Measurements from ENCODE around the gene PATZ1.
"Not testable (repeated sequence)": the region's sequence is repeated elsewhere in the genome, so short reads cannot be mapped to it uniquely, and the experiment has no call there.

Gene PATZ1

GRCh38 chr22:31350410-31350863, 4.3 kb upstream of the PATZ1 start:
- DNase-seq: no peak

GRCh38 chr22:31349960-31350359, 3.8 kb upstream of the PATZ1 start:
- no peak overlapping the region for H3K27ac ChIP-seq (ENCODE audit: low read length)
- H3K36me3 ChIP-seq (ENCODE audit: insufficient read depth, low read length): peaks cover 8% of the 10 kb centered on the region
- H3K79me2 ChIP-seq (ENCODE audit: insufficient read depth, low read length): peaks cover 25% of the 10 kb centered on the region
- no peak overlapping the region for H3K4me2 ChIP-seq (ENCODE audit: insufficient read depth, low read length)
- H3K9ac ChIP-seq (ENCODE audit: low read depth, low read length): no peak overlapping the region
- TF ChIP-seq EZH2 (IDR thresholded peaks at IDR 0.05; ENCODE audit: borderline replicate concordance, low read depth, low read length, severe bottlenecking): no peak
- TF ChIP-seq, protein P1, sequence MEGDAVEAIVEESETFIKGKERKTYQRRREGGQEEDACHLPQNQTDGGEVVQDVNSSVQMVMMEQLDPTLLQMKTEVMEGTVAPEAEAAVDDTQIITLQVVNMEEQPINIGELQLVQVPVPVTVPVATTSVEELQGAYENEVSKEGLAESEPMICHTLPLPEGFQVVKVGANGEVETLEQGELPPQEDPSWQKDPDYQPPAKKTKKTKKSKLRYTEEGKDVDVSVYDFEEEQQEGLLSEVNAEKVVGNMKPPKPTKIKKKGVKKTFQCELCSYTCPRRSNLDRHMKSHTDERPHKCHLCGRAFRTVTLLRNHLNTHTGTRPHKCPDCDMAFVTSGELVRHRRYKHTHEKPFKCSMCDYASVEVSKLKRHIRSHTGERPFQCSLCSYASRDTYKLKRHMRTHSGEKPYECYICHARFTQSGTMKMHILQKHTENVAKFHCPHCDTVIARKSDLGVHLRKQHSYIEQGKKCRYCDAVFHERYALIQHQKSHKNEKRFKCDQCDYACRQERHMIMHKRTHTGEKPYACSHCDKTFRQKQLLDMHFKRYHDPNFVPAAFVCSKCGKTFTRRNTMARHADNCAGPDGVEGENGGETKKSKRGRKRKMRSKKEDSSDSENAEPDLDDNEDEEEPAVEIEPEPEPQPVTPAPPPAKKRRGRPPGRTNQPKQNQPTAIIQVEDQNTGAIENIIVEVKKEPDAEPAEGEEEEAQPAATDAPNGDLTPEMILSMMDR (IDR thresholded peaks at IDR 0.05; ENCODE audit: borderline replicate concordance, extremely low read depth, low read length, poor library complexity, severe bottlenecking): no peak
- no peak overlapping the region for H2AFZ ChIP-seq (ENCODE audit: low read depth, low read length)
- ATAC-seq (ENCODE audit: insufficient read depth, low read depth) (no peak), DNase-seq (no peak)
- H4K20me1 ChIP-seq (ENCODE audit: insufficient read depth, low read length): peaks cover 8% of the 10 kb centered on the region
- H3K4me1 ChIP-seq (ENCODE audit: insufficient read depth, low read length): peaks cover 16% of the 10 kb centered on the region
- H3K9me3 ChIP-seq (ENCODE audit: insufficient read depth, low read length, severe bottlenecking): no peaks in the 10 kb centered on the region
- H3K27me3 ChIP-seq (ENCODE audit: insufficient read depth, low read length, poor library complexity): no peaks in the 10 kb centered on the region
- no peak overlapping the region for H3K4me3 ChIP-seq (ENCODE audit: low read depth in 1 of 2, low read length in 2 of 2)

More at GRCh38 chr22:31350410-31350863, 4.3 kb upstream of the PATZ1 start:
- Histone ChIP-seq H3K36me3 (ENCODE audit: insufficient read depth, low read length) (peaks cover 3% of the 10 kb centered on the region; the same call in 1 of the 2 replicates), H3K9ac (ENCODE audit: low read depth, low read length) (no peak overlapping the region), H3K27me3 (ENCODE audit: insufficient read depth, low read length, poor library complexity) (no peaks in the 10 kb centered on the region), H3K79me2 (ENCODE audit: insufficient read depth, low read length) (peaks cover 21% of the 10 kb centered on the region), H3K27ac (ENCODE audit: low read length) (no peak overlapping the region), H3K4me2 (ENCODE audit: insufficient read depth, low read length) (no peak overlapping the region), H3K9me3 (ENCODE audit: insufficient read depth, low read length, severe bottlenecking) (no peaks in the 10 kb centered on the region), H3K4me1 (ENCODE audit: insufficient read depth, low read length) (peaks cover 11% of the 10 kb centered on the region), H2AFZ (ENCODE audit: low read depth, low read length) (no peak overlapping the region), H3K4me3 (ENCODE audit: low read depth in 1 of 2, low read length in 2 of 2) (no peak overlapping the region), H4K20me1 (ENCODE audit: insufficient read depth, low read length) (peaks cover 3% of the 10 kb centered on the region)
- TF ChIP-seq, protein P1 (IDR thresholded peaks at IDR 0.05; ENCODE audit: borderline replicate concordance, extremely low read depth, low read length, poor library complexity, severe bottlenecking): no peak
- TF ChIP-seq EZH2 (IDR thresholded peaks at IDR 0.05; ENCODE audit: borderline replicate concordance, low read depth, low read length, severe bottlenecking): no peak
- ATAC-seq (ENCODE audit: insufficient read depth, low read depth): no peak

GRCh38 chr22:31348766-31349165, 2.6 kb upstream of the PATZ1 start:
- H3K9ac ChIP-seq (ENCODE audit: low read depth, low read length): no peak overlapping the region
- ATAC-seq (ENCODE audit: insufficient read depth, low read depth) (no peak), DNase-seq (no peak)
- H3K4me1 ChIP-seq (ENCODE audit: insufficient read depth, low read length): peaks cover 28% of the 10 kb centered on the region
- H3K4me3 ChIP-seq (ENCODE audit: low read depth in 1 of 2, low read length in 2 of 2): no peak overlapping the region
- no peaks in the 10 kb centered on the region for H3K27me3 ChIP-seq (ENCODE audit: insufficient read depth, low read length, poor library complexity)
- TF ChIP-seq, protein P1 (IDR thresholded peaks at IDR 0.05; ENCODE audit: borderline replicate concordance, extremely low read depth, low read length, poor library complexity, severe bottlenecking): no peak
- TF ChIP-seq EZH2 (IDR thresholded peaks at IDR 0.05; ENCODE audit: borderline replicate concordance, low read depth, low read length, severe bottlenecking): no peak
- H4K20me1 ChIP-seq (ENCODE audit: insufficient read depth, low read length): peaks cover 20% of the 10 kb centered on the region
- H3K27ac ChIP-seq (ENCODE audit: low read length): no peak overlapping the region
- peaks cover 20% of the 10 kb centered on the region for H3K36me3 ChIP-seq (ENCODE audit: insufficient read depth, low read length)
- peak overlapping the region; percentile 20; the same call in 1 of the 2 replicates for H3K4me2 ChIP-seq (ENCODE audit: insufficient read depth, low read length)
- no peaks in the 10 kb centered on the region for H3K9me3 ChIP-seq (ENCODE audit: insufficient read depth, low read length, severe bottlenecking)
- peaks cover 37% of the 10 kb centered on the region for H3K79me2 ChIP-seq (ENCODE audit: insufficient read depth, low read length)
- no peak overlapping the region for H2AFZ ChIP-seq (ENCODE audit: low read depth, low read length)

GRCh38 chr22:31348009-31348337, 1.8 kb upstream of the PATZ1 start:
- H3K9me3 ChIP-seq (ENCODE audit: insufficient read depth, low read length, severe bottlenecking); DNase-seq; H3K27me3 ChIP-seq (ENCODE audit: insufficient read depth, low read length, poor library complexity); ATAC-seq (ENCODE audit: insufficient read depth, low read depth): not testable (repeated sequence)
- Histone ChIP-seq H3K27ac (ENCODE audit: low read length) (peak overlapping the region; percentile 97), H3K9ac (ENCODE audit: low read depth, low read length) (peak overlapping the region; percentile 99), H3K4me3 (ENCODE audit: low read depth in 1 of 2, low read length in 2 of 2) (peak overlapping the region; percentile 76 to 88; a peak in 3 of 4 replicates), H4K20me1 (ENCODE audit: insufficient read depth, low read length) (peaks cover 28% of the 10 kb centered on the region), H3K4me2 (ENCODE audit: insufficient read depth, low read length) (peak overlapping the region; percentile 83), H2AFZ (ENCODE audit: low read depth, low read length) (peak overlapping the region; percentile 92), H3K4me1 (ENCODE audit: insufficient read depth, low read length) (peaks cover 36% of the 10 kb centered on the region), H3K79me2 (ENCODE audit: insufficient read depth, low read length) (peaks cover 45% of the 10 kb centered on the region), H3K36me3 (ENCODE audit: insufficient read depth, low read length) (peaks cover 28% of the 10 kb centered on the region)

Measured in DND-41 (cell line).